Activated T-cell treated with anti-CD3 and anti-CD28 coated beads for 1 hour (primary cell): ENCODE results near the gene GOLGA8T.
"Not testable (repeated sequence)": the region's sequence is repeated elsewhere in the genome, so short reads cannot be mapped to it uniquely, and the experiment has no call there.

Experiments
- DNase-seq: peaks from one replicate; pipeline ENCODE4 v3.0.0-alpha.2; 2020; ENCODE audit warnings: low read depth

The GOLGA8T gene

DNA sequence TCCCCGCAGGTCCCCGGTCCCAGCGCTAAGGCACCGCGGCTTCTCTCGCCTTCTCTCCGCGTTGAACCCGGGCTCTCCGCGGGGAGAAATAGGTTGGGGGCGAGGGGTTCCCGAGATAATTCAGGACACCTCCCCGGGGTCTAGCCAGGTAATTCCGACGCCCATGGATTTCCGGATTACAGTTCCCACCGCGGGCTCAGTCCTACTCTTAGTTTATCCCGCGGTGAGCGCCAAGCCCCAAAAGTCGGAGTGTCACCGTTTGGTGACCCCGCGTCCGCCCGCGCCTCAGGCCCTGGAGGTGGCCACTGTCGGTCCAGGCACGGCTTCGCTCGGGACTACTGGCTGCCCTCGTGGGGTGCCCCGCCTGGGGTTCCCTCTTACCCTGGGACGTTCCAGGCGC lies 56.8 kb downstream of the GOLGA8T start:
- DNase-seq = not testable (repeated sequence)

DNA sequence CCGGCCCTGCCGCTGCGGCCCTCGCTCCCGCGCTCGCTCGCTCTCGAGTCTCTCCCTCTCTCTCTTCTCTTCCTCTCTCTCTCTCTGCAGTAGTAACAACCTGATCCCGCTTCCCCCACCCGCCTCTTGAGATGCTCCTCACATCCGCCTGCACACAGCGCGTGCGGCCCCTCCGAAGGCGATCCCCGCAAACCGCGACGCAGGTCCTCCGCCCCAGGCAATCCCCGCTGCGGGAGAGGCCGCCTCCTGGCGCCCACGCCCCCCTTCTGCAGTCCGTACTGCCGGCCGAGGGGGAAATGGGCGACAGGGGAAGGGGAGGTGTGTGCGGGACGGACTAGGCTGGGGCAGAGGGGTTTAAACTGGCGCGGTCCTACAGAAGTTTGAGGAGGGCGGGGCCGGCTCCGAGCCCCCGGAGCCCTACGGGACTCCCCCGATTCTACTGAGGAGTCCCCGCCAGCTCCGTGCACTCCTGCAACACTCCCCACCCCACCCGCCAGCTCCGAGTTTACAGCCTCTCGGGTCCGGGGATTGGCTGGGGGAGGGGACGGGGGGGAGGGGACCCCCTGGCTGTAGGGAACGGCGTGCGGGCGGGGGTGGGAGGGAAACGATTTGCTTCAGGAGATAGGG lies 57.4 kb downstream of the GOLGA8T start:
- DNase-seq = not testable (repeated sequence)

- DNase-seq = not testable (repeated sequence)
These were observed 58.0 kb downstream of the GOLGA8T start for GRCh38 chr15:30192892-30193291.
